Sciatic nerve (tissue), 2 donors: ENCODE results near the gene PRR5L. TPM values are rescaled to one million over a fixed set of nuclear protein-coding genes. Genes with fewer than 3 reads are reported as not detected.
A peak's percentile ranks its signal among the peaks of the same experiment; 100 is the strongest.

Experiments used
- ATAC-seq: fragments of 200-7000 bp; cut with Tn5 transposase; one replicate; pipeline ENCODE4 v1.9.1; 2020; ENCODE audit warnings: mild to moderate bottlenecking, moderate library complexity
- DNase-seq: peaks from one replicate; pipeline ENCODE4 v3.0.0-alpha.2; 2020; ENCODE audit warnings: low spot score
- intact Hi-C: fragments of 100-400 bp; cut with DNase I; formaldehyde crosslinking; loops from one replicate; pipeline ENCODE4 v1.14.2; 2022
- total RNA-seq: library from RNA; stranded (reverse); fragmentation: NEBNext Ultra II Directional; extraction: Animal tissue kit (Norgen Biotek cat#: 25700); gene quantifications from one replicate; pipeline ENCODE4 v1.2.1, GENCODE V29; 2021
- donor health status: DM: no; HTN: no; CAD: no.
- donor health status: DM: no; HTN: no; CAD: no.

PRR5L gene
- total RNA-seq, 1 donor from 2014 or later: 28.6 TPM

- ATAC-seq (no peak), DNase-seq (no peak)
- intact Hi-C loops: no loop called here
These were observed 145.6 kb downstream of the PRR5L start for GRCh38 chr11:36441610-36442208.

GRCh38 chr11:36443661-36444060 lies 147.6 kb downstream of the PRR5L start:
- ATAC-seq (no peak), DNase-seq (no peak)
- intact Hi-C loops: no loop called here

- no peak for ATAC-seq
- DNase-seq: no peak
- intact Hi-C loops: no loop called here
These were observed 150.0 kb downstream of the PRR5L start for GRCh38 chr11:36446135-36446534.

DNA sequence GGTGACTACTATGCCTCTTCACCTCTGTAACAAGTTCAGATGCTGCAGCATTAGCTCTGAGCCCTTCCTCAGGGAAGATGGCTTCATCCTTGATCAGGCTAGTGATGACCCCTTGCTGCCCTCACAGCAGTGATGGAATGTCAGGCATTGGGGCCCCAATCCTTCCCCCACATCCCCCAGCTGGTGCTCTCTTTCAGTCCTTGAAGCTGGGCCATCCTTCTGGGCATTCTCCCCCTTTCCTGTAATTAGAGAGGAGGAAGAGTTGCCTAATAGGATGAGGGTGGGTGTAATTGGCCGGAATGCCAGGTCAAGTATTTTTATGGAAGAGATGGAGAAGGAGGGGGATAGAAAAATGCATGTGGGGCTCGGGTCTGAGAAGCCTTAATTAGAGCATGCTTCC lies 151.4 kb downstream of the PRR5L start:
- intact Hi-C loops: no loop called here
- ATAC-seq: no peak
- no peak for DNase-seq

- no peak for DNase-seq
- intact Hi-C loops: no loop called here
- ATAC-seq: no peak
These were observed 151.9 kb downstream of the PRR5L start for GRCh38 chr11:36447947-36448346.

DNA sequence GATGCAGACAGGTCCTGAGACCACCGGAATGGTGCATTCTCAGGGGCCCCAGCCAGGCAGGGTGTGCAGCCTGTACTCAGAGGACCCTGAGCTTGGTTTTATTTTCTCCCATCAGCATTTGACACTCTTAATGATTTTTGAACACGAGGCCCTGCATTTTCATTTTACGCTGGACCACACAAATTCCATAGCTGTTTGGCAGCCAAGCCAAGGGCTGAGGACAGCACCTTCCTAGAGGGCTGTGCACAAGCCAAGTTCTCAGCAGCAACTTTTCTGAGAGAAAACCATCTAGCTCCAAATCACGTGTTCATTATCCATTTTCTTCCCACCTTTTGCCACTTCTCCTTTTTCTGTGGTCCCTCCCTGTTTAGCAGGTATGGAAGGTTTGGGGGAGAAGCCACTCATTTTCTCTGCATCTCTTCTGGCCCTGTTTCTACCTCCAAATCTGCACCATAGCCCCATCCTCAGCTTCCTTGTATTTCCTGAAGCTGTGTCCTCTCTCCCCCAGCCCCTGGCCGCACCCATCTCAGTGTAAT lies 153.5 kb downstream of the PRR5L start:
- ATAC-seq: no peak
- intact Hi-C loops: no loop called here
- DNase-seq: no peak

- DNase-seq: no peak
- no peak for ATAC-seq
- intact Hi-C loops: no loop called here
These were observed 154.1 kb downstream of the PRR5L start for GRCh38 chr11:36450110-36450572.

DNA sequence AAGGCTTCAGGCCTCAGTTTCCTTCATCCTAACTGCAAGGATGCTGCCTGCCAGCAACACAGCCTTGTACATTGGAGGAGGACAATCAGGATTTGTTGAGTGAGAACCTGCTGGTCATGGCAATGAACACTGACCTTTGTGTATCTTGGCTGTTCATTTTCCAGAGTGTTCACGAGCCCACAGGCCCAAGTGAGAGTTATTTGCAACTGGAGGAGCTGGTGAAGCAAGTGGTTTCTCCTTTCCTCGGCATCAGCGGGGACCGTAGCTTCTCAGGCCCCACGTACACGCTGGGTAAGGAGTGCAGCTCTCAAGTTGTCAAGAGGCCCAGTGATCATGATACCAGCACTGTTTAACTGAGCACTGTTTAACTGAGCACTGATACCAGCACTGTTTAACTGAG lies 155.0 kb downstream of the PRR5L start:
- intact Hi-C loops: no loop called here
- DNase-seq (no peak), ATAC-seq (no peak)

GRCh38 chr11:36451681-36452080 lies 155.6 kb downstream of the PRR5L start:
- intact Hi-C loops: no loop called here
- ATAC-seq (no peak), DNase-seq (no peak)

DNA sequence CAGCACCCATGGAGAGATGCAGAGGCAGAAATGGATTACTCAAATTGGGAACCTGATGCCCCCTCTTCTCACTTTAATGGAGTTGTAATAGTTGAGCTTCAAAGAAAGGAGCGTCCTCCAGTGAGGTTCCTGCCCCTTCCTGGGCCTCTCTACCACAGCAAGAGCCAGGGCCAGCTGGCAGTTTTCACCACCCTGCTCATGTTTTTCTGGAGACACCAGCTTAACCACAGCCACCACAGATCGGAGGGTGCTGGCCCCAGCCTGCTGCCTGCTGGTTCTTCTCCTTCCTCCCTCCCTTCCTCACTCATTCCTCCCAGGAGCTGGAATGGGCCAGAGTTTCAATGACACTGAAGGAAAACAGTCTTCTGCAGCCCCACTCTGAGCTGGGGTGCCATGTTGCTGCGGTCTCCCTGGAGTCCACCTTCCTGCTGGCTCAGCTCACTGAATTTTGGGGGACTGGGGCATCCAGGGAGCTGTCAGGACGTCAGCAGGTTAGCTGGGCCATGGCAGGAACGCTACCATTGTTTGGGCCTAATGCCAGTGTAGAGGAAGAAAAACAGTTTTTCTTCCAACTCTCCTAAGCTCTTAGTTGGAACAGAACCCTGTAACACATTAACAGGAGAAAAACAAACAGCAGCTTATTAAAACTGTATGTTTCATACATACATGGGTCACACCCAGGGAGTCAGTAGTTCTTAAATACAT lies 156.3 kb downstream of the PRR5L start:
- DNase-seq (no peak), ATAC-seq (no peak)
- intact Hi-C loops: no loop called here

GRCh38 chr11:36452961-36453360 lies 156.9 kb downstream of the PRR5L start:
- DNase-seq (no peak), ATAC-seq (no peak)
- intact Hi-C loops: no loop called here

GRCh38 chr11:36453678-36454077 lies 157.6 kb downstream of the PRR5L start:
- ATAC-seq (no peak), DNase-seq (no peak)
- intact Hi-C loops: no loop called here

DNA sequence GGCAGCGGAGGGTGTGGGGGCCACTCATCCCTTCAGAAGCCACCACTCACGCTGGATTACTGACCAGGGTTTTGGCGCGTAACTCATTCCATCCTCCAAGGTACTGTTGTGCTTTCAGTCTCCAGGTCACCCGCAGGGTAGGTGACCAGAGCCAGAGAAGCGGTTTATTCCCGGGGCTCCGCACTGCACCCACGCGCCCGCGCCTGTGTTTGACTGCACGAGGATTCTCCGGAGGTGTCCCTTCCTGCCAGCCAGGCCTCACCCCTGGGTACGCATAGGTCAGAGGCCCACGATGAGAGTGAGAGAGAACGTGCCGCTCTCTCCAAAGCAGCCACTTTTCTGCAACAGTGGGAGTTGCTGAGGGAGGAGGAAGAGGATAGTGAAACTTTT lies 158.5 kb downstream of the PRR5L start:
- no peak for ATAC-seq
- DNase-seq: no peak
- intact Hi-C loops: no loop called here

DNA sequence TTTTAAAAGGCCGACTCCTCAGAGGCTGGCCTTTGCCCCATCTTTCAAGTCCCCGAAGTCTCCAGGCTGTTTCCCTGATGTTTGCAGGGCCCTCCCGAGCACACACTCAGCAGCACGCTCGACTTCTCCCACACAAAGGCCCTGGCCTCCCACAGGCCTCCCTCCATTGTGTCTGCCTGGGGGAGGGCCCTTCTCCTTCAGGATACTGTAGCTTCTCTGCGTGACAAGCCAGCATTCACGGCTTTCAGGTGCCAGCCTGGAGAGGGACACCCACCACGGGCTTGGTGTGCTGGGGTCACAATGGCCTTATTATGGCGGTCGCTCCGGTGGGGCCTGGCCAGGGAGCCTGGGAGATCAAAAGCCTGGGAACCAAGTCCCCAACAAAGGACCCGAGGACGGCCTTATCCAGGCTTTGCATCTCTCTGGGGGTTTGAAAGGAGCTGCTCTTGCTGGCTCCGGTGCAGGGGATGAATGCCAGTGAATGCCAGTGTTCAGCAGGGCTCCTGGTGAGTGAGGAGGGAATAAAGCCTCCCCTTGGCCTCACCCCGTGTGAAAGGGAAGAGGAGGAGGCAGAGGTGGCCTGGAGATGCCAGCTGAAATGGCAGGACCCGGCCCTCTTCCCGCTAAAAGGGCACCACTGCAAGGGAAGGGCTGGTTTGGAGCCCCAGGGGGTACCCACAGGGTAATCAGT lies 159.0 kb downstream of the PRR5L start:
- intact Hi-C loops: no loop called here

DNA sequence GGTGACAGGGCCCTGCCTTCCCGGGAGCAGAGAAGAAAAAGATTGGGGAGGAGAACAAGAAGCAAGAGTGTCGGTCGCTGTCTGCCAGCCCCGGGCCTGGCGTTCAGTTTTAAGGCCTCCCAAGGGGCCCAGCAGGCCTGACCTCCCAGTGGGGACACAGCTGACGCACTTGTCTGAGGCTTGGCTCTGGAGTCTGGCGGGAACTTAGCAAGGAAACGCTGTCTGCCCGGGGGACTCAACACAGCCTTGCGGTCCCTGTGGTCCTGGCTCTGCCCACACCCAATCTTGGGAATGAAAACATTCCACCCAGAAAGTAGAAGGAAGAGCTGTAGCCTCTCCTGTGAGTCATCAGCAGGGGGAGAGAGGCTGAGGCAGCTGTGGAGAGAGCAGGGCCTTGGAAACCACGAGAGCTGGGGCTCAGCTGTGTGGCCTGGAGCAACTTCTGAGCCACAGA lies 159.6 kb downstream of the PRR5L start:
- DNase-seq: peak; percentile 74
- peak; percentile 91 for ATAC-seq
- intact Hi-C loops: loop anchor here (1.0 kb wide), 1 partner anchor 29 kb away; no protein-coding TSS in a partner anchor

More for the DNA sequence above, 159.0 kb downstream of the PRR5L start:
- ATAC-seq: peak; percentile 5
- no peak for DNase-seq

- DNase-seq (no peak), ATAC-seq (peak; percentile 23)
- intact Hi-C loops: loop anchor here (1.0 kb wide), 1 partner anchor 30 kb away; no protein-coding TSS in a partner anchor
These were observed 160.1 kb downstream of the PRR5L start for GRCh38 chr11:36456156-36456555.

- ATAC-seq (no peak), DNase-seq (no peak)
- intact Hi-C loops: no loop called here
These were observed 162.2 kb downstream of the PRR5L start for GRCh38 chr11:36458129-36458915.

- intact Hi-C loops: no loop called here
- ATAC-seq (no peak), DNase-seq (no peak)
These were observed 163.0 kb downstream of the PRR5L start for GRCh38 chr11:36459046-36459445.

GRCh38 chr11:36460220-36460619 lies 164.1 kb downstream of the PRR5L start:
- no peak for DNase-seq
- intact Hi-C loops: no loop called here
- no peak for ATAC-seq
